PFSK-1 (cell line): ENCODE results near the gene TMEM97.

ENCODE experiments used
- POLR2AphosphoS5 ChIP-seq: IDR thresholded peaks from 2 replicates; pipeline ENCODE4 v1.6.1; 2012; ENCODE audit warnings: low read depth, mild to moderate bottlenecking, control low read depth, low read length, moderate library complexity
- SIN3A ChIP-seq: IDR thresholded peaks from 2 replicates; pipeline ENCODE4 v1.6.1; 2012; ENCODE audit warnings: mild to moderate bottlenecking, low read length, moderate library complexity, borderline replicate concordance; ENCODE audit not compliant: insufficient read depth

GRCh38 chr17:28271431-28271830 is 47.6 kb upstream of the TMEM97 start:
- TF ChIP-seq POLR2AphosphoS5 (no peak), SIN3A (no peak)
